HG02840 (cell line): ENCODE data around the gene EIF4E2.
"Not testable (repeated sequence)": the region's sequence is repeated elsewhere in the genome, so short reads cannot be mapped to it uniquely, and the experiment has no call there.

Source experiments
- ATAC-seq: cut with Tn5 transposase; IDR thresholded peaks from one replicate; pipeline ENCODE4 v1.9.1; 2021; ENCODE audit warnings: mild to moderate bottlenecking, moderate library complexity, moderate number of reproducible peaks; ENCODE audit not compliant: unreplicated experiment, low FRiP score

Gene EIF4E2

DNA sequence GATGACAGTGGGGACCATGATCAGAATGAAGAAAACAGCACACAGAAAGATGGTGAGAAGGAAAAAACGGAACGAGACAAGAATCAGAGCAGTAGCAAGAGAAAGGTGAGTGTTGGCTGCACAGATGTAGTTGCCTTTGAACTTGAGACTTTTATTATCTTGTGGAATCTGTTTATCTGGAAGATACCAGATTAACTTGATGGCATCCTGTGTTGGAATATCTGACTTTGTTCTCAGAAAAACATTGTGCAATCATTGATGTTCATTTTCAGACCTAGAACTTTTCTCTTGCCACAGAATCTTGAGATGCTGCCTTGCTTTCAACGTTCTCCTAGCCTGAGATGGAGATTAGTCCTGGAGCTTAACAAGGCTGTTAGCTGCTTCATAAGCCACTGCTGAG, 5.9 kb downstream of the EIF4E2 start:
- no peak for ATAC-seq

DNA sequence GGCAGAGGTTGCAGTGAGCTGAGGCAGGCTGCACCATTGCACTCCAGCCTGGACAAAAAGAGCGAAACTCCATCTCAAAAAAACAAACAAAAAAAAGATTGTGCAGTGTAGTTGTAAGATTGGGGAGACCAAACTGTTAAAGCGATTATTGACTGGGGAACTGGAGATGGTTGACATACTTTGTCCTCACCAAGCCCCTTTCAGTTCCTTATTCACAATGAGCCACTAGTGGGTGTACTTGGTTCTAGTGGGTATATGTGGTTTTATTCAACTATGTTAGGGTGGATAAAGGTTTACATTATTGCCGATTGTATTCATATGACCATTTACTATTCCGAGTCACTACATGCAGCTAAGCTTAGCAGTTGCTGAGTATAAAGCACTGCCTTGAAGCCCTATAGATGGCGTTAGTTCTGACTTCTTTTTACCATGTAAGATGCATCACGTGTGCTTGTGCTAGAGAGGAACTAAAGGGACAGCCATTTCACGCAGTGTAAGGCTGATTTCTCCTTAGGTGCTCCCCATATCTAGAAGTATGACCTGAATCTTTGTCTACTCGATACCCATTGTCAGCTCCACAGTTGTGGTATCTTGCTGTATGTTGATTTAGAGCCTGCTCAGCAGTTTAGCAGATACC, 12.1 kb downstream of the EIF4E2 start:
- no peak for ATAC-seq

DNA sequence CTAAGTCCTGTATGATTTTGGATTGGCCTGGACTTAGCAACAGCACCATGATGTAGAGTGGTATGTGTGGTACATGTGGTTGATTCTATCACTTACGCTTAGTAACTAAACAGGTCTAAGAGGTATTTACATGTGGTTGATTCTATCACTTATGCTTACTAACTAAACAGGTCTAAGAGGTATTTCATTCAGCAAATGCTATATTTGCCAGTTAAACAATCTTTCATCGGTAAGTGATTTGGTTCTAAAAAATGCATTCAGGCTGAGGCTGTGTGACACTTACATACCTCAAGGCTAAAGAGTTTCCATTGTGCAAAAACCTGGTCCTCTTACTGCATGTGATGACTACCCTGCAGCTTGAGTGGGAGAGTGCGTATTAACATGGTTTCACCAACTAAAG, 13.1 kb downstream of the EIF4E2 start:
- no peak for ATAC-seq

DNA sequence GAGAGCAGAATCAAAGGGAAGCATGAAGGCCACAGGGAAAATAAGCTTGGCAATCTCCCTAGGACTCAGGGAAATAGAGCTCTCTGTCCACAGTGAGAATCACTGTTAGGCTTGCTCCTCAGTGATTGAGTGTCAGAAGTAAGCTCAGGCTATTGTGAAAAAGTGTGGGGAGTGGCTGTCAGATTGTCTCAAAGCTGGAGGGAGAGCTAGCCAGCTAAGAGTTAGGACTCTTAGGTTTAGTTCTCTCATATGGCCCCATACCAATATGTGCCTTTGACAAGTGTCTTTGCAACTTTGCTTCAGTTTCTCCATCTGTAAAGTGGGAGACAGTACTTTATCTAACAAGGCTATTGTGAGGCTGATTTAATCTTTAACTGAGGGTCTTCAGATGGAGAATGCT, 17.2 kb downstream of the EIF4E2 start:
- ATAC-seq, result no peak

DNA sequence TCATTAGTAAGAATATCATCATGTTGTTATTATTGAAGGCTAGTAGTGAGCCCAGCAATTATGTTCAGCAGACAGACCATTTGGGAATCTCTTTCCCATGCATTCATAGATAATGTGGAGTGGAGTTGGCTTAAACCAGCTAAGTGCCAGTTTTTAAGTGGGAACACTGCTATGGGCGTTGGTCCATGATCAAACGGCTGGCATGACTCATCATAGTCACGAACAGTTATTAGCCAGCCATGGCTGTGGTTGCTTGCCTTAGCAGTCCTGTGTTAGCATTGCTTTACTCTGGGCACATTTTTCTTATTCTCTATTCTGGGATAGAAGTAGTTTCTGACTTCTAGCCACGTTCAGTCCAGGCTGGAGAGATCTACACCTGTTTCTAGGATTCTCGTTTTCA, 17.7 kb downstream of the EIF4E2 start:
- no peak for ATAC-seq

DNA sequence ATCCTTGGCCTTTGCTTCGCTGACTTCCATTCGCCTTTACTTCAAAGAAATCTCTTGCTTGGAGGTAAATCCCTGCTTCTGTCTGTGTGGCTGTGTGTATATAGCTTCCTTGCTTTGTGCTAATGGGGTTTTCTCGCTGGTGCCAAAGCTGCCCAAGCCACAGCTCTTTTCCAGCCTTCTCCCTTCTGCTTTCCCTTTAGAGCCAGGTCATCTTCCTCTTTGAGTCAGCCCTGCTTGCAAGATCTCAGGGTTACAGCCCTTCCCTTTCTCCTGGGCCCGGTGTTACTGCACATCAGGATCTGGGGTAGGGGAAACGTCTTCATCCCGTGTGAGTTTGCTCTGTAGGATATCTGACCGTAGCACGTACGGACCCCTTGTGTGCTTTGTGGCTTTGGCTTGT, 19.1 kb downstream of the EIF4E2 start:
- ATAC-seq, result no peak

DNA sequence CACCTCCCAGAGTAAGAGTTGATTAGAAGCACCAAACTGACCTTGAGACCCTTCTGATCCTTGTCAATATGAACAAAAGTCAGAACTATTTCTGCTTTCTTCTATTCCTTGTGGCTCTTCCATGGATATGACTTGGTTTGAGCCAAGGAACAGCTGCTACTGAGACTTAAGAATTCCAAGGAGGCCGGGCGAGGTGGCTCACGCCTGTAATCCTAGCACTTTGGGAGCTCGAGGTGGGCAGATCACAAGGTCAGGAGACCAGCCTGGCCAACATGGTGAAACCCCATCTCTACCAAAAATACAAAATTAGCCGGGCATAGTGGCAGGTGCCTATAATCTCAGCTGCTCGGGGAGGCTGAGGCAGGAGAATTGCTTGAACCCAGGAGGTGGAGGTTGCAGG, 20.0 kb downstream of the EIF4E2 start:
- not testable (repeated sequence) for ATAC-seq

DNA sequence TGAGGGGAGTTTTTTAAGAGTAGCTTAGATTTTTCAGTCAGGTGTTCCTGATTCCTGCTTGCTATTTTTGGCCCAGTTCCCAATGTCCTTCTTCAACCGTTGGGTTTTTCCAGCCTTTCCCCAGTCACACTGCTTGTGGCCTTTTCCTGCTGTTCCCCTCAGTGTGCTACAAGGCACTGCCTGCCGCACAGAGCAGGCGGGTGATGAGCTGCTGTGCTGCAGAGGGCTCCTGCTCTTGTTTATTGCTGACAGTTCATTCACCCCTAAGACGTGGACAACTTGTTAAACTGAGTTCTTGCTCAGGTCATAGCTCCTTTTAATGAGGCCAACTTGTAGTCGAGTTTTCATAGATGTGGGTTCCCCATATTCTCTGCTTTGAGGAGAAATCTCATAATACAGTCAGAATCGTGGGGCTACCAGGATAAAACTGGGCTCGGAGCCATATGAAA, 20.6 kb downstream of the EIF4E2 start:
- ATAC-seq, result no peak

DNA sequence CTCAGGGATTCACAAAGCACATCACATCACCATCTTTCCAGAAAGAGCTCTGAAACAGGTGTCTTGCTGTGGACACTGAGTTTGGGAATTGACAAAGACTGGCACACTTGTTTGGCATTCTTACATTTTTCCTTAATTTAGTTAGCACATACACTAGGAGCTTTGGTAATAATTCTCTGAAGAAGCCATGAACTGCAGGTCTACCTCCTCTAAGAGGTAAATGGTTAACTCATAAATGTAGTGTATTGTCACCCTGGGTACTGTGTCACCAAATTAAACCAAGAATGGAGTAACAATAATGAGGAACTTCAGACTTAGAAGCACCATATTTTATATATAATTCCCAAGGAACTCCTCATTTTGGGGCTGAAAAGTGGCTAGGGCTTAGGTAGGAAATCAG, 22.6 kb downstream of the EIF4E2 start:
- no peak for ATAC-seq

DNA sequence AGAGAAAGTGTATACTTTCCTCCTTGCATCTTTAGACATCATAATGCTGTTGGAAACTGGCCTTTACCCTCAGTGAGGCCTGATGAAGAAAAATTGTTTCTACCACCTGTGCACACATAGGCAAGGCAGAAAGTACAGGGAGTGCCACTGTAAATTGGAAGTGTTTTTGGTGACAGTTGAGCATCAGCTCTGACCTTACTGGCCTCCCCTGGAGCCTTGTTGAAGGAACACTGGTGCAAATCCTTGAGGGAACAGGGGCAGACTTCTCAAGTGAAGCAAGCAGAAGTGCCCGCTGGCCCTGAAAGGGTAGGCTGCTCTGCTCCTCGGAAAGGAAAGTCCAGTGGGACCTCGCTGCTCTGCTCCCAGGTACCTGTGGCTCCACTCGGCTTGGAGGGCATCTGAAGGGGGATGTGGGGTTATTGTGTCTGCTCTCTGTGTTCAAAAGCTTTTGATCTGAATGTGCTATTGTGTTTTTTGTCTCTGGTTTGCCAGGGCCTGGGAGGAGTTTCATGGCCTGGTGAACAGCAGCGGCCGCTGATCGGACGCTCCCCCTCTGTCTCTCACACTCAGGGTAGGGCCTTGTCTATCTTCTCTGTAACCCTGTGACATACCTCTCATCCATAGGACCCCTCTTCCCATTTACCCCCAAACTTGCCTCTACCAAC, 23.4 kb downstream of the EIF4E2 start:
- no peak for ATAC-seq

DNA sequence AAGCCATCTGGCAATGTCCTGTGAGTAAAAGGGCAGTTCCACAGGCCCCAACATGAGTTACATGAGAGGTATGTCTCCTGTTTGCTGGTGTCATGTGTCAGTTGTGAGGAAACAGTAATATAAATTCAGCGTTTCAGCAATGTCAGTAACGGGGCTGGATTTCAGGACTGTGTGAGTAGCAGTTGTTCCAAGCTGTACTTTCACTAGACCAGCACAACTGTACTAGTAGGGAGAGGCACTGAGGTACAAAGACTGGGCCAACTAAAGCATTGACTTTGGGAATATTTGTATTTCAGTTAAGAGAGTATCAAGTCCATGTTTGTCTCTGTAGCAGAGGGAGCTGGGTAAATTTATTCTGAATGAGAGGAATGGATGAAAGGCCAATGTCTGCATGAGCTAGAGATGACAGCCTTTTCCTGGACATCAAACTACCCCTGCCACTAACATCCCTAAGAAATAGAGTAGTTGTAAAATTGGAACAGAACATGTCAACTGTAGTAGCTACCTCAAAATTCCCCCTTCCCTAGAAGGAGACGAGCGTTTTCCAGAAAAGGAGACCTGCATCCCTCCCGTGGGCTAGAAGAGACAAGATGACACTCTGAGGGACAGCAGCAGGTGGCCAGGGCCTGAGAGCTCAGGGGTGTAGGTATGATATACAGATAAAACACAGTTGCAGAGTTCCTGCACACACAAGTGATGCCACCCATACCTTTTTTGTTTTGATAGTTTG, 24.4 kb downstream of the EIF4E2 start:
- ATAC-seq, result no peak

DNA sequence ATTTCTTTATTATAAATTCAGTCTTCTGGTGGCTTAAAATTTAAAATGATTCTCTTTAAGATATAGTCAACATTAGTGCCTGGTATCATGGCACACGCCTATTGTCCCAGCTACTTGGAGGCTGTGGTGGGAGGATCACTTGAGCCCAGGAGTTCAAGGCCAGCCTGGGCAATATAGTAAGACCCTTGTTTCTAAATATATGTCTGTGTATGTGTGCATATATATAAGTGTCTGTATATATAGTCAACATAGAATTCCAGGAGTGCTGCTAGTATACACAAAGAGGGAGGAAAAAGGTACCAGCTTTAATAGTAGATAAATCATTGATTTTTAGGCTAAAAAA, 24.9 kb downstream of the EIF4E2 start:
- no peak for ATAC-seq

DNA sequence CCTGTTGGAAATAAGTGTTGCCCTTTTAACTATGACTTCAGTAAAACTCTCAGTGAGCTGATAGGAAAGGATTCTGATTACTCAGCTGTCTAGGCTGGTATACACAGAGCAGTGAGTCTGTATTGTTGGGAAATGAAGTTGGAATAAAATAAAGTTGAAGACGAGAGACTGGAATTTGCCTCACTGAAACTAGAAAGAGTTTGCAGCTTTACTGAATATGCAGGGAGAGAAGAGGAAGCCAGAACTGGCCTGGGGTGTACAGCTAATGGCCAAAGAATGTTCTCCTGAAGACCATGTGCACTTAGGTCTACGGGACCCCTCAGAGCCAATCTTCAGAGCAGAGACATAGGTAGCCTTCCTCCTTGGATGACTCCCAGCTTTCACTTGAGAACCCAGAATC, 26.5 kb downstream of the EIF4E2 start:
- ATAC-seq, result no peak

DNA sequence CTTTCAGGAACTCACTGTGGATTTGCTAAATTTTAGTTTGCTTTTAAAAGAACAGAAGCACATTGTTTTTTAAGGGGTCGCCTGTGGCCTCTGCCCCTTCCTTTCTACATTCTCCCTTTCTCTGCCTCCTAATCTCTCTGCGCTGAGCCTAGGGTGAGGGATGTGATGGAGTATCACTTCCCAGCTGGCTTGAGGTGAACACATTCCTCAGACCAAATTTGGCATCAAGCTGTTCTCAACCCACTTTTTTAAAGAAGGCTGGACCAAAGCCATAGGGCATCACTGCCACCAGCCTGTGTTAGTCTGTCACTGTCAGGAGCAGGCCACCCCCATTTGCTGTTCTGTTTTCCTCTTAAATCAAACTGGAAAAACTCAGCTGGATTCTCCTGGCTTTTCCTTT, 27.4 kb downstream of the EIF4E2 start:
- no peak for ATAC-seq

DNA sequence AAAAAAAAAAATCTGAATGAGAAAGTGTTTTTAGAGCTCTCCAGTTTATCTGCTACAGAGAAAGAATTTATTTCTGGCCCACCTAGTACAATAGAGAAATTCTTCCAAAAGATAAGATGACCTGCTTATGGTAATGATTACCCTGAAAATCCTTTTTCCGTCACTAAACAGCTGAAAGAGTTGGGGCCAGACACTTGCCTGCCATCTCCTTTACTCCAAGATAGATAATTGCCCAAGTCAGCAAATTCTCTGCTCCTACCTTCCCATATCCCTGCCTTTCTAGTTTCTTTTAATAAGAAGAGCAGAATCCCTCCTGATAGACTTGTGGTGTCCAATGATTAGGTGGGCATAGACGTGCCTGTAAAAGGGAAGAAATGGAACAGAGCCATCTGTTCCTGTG, 28.1 kb downstream of the EIF4E2 start:
- no peak for ATAC-seq

DNA sequence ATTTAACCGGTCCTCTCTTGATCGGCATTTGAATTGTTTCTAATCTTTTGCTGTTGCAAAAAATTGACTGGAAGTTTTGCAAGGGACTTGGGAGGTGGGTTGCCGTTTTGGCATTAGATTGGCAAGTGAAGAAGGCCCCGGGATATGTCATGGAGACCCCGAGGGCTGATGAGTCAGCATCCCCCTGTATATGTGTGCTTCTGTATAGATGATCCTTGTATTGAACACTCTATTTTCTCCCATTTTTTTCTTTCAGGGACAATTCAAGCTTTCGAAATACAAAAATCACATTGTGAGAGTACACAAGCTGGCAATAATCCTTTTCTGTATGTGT, 30.1 kb downstream of the EIF4E2 start:
- ATAC-seq, result no peak

DNA sequence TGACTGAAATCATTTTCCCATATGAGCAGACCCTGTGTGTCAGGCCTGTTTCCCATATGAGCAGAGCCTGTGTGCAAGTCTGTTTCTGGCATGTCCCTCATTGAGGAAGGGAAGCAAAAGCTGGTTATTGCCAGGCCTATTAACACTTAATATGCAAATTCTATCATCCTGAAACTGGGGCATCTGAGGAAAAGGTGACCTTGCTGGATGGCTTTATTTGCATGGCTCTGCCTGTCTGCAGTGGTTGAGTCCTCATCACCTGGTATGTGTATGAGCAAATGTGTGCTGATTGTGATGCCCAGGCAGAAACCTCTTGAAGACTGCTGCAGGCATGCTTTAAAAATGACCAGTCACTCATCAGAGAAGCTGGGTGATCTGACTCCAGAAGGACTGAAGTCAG, 31.2 kb downstream of the EIF4E2 start:
- ATAC-seq, result no peak

DNA sequence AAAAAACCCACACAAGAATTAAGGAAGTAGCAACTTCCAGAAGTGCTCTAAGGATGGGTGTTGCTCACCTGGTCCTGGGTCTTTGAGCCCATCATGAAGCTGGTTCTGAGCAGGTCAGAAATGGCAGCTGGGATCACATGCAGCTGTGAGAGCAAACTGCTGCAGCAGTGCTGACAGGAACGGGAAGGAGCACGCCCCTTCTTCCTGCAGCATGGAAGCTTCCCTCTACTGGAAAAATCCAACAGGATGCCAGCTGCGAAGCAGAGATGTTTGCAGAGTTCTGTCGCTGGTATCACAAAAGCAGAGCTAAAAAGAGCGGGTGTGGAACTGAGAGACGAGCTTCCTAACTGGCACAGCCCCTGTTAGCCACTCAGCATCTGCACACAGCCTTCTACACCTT, 33.7 kb downstream of the EIF4E2 start:
- ATAC-seq, result no peak

DNA sequence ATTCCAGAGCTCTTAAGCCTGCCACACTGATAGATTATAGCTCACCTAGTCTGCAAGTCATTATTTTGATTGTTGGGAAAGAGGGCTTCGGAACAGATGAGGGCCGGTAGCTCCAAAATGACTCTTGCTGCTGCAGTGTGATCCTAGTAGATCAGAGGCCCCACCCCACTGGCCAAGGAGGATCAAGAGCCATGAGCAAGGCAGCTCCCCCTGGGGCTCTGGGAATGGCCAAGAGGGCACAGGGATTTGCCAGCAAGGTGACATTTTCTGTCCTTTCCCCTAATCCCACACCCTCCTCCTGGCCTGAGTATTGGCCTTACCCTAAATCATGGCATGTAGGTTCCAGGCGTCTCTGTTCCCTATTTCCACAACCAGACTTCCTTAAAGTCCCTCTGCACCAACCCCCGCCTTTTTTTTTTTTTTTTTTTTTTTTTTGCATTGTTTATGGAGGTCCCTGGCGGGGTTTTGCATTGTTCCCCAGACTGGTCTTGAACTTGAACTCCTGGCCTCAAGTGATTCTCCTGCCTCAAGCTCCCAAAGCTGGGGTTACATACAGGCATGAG, 36.5 kb downstream of the EIF4E2 start:
- no peak for ATAC-seq

DNA sequence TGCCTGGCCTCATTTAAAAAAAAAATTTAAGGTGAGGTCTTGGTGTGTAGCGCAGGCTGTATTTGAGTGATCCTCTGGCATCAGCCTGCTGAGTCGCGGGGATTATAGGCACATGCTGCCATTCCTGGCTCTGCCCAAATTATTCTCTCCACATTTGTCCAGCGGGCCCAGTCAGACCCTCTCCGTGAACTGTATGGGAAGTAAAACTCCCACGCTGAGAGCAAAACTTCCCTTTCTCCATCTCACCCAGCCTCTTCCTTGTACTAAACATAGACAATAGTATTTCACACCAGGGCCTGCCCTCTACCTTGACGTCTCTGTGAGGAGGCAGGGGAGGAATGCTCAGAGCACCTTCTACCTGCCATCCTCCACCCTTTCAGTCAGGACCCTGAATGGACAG, 37.0 kb downstream of the EIF4E2 start:
- no peak for ATAC-seq

DNA sequence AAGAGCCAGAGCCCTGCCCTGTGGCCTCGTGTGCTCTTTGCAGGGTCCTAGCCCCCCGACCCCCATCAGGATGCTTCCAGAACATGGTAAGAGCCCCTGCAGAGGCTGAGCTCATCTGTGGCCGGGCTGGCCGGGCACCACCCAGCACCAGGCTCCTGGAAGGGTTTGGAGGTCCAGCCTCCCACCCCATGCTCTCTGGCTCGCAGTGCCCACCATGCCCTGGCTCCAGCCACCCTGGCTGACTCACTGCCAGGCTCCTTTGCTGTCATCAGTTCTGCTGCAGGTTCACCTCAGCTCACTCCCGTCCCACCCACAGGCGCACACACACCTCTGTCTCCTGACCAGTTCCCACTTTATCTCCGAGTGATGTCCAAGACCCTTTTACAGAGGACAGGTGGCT, 37.5 kb downstream of the EIF4E2 start:
- ATAC-seq, result no peak
